Measurements from ENCODE around the gene FLCN.

The FLCN gene

GRCh38 chr17:17204041-17204591 lies 32.9 kb downstream of the FLCN start:
- H3K4me3 ChIP-seq (ENCODE audit: low read depth, low read length), result no peak overlapping the region
- DNase-seq (ENCODE audit: low read depth), result no peak
- TF ChIP-seq CTCF (conservative IDR thresholded peaks at IDR 0.05; ENCODE audit: low read depth, low read length), result no peak

- H3K4me3 ChIP-seq (ENCODE audit: low read depth, low read length), result no peak overlapping the region
- no peak for TF ChIP-seq CTCF (conservative IDR thresholded peaks at IDR 0.05; ENCODE audit: low read depth, low read length)
- no peak for DNase-seq (ENCODE audit: low read depth)
These were observed 33.7 kb downstream of the FLCN start for GRCh38 chr17:17203173-17203730.

- no peak overlapping the region for H3K4me3 ChIP-seq (ENCODE audit: low read depth, low read length)
- TF ChIP-seq CTCF (conservative IDR thresholded peaks at IDR 0.05; ENCODE audit: low read depth, low read length), result no peak
- no peak for DNase-seq (ENCODE audit: low read depth)
These were observed 35.1 kb downstream of the FLCN start for GRCh38 chr17:17201907-17202306.

- H3K4me3 ChIP-seq (ENCODE audit: low read depth, low read length), result no peak overlapping the region
- no peak for TF ChIP-seq CTCF (conservative IDR thresholded peaks at IDR 0.05; ENCODE audit: low read depth, low read length)
- DNase-seq (ENCODE audit: low read depth), result no peak
These were observed 35.7 kb downstream of the FLCN start for GRCh38 chr17:17201271-17201670.

GRCh38 chr17:17200831-17201230 lies 36.1 kb downstream of the FLCN start:
- peak; percentile 79 for DNase-seq (ENCODE audit: low read depth)
- no peak overlapping the region for H3K4me3 ChIP-seq (ENCODE audit: low read depth, low read length)
- TF ChIP-seq CTCF (conservative IDR thresholded peaks at IDR 0.05; ENCODE audit: low read depth, low read length), result no peak

- no peak for TF ChIP-seq CTCF (conservative IDR thresholded peaks at IDR 0.05; ENCODE audit: low read depth, low read length)
- DNase-seq (ENCODE audit: low read depth), result peak; percentile 58
- no peak overlapping the region for H3K4me3 ChIP-seq (ENCODE audit: low read depth, low read length)
These were observed 36.7 kb downstream of the FLCN start for GRCh38 chr17:17200311-17200710.

- no peak overlapping the region for H3K4me3 ChIP-seq (ENCODE audit: low read depth, low read length)
- TF ChIP-seq CTCF (conservative IDR thresholded peaks at IDR 0.05; ENCODE audit: low read depth, low read length), result no peak
- no peak for DNase-seq (ENCODE audit: low read depth)
These were observed 38.7 kb downstream of the FLCN start for GRCh38 chr17:17198281-17198680.

All from choroid plexus epithelial cell (primary cell).